Gastroesophageal sphincter (tissue), 3 donors: ENCODE results near the gene KRT1.

Experiments
- EP300 ChIP-seq: sonication (generic); formaldehyde crosslinking; IDR thresholded peaks from one replicate; pipeline ENCODE4 v1.6.1; 2017; ENCODE audit warnings: antibody characterized with exemption, mild to moderate bottlenecking
- TF ChIP-seq, protein P1 (sequence below), 4 experiments: fragments of 200-600 bp in 2 of 4; fragments of 450-650 bp in 2 of 4; sonication (generic) in 1 of 4; IDR thresholded peaks; one replicate each; pipeline ENCODE4 v1.5.1; 2017 to 2019; ENCODE audit warnings: antibody characterized with exemption in 4 of 4, mild to moderate bottlenecking in 2 of 4, moderate library complexity in 2 of 4

DNA sequence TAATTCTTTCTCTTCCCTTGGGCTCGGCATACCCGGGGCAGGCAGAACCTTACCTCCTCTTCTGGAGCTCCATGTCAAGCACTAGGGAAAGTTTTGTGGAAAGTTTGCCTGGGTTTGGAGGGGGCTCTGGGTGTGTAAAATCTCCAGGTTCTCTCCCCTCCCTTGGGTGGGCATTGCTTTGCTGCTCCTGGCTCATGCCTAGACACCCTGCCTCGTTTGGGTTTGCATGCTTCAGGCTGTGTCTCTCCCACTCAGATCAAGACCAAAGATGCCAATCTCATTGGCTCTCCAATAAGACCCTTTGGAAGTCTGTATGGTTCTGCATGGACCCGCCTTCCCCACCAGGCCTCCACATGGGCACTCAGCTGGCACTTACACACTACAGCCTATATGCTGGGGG, 22.0 kb downstream of the KRT1 start:
- TF ChIP-seq, protein P1, sequence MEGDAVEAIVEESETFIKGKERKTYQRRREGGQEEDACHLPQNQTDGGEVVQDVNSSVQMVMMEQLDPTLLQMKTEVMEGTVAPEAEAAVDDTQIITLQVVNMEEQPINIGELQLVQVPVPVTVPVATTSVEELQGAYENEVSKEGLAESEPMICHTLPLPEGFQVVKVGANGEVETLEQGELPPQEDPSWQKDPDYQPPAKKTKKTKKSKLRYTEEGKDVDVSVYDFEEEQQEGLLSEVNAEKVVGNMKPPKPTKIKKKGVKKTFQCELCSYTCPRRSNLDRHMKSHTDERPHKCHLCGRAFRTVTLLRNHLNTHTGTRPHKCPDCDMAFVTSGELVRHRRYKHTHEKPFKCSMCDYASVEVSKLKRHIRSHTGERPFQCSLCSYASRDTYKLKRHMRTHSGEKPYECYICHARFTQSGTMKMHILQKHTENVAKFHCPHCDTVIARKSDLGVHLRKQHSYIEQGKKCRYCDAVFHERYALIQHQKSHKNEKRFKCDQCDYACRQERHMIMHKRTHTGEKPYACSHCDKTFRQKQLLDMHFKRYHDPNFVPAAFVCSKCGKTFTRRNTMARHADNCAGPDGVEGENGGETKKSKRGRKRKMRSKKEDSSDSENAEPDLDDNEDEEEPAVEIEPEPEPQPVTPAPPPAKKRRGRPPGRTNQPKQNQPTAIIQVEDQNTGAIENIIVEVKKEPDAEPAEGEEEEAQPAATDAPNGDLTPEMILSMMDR (IDR thresholded peaks at IDR 0.05) = no peak
- no peak for TF ChIP-seq EP300
